HTR-8/SVneo (cell line): ENCODE measurements around the gene DNAH10.
"Not testable (repeated sequence)": the region's sequence is repeated elsewhere in the genome, so short reads cannot be mapped to it uniquely, and the experiment has no call there.

Experiments used
- DNase-seq: peaks from one replicate; pipeline ENCODE4 v3.0.0; 2011; ENCODE audit warnings: low spot score, mixed read lengths; ENCODE audit not compliant: insufficient read length
- FAIRE-seq: peaks from 2 replicates; lab custom pipeline; 2011; peaks lifted over from hg19 to GRCh38; lab: Jason Lieb, UNC

Gene DNAH10

GRCh38 chr12:123900871-123901376, 138.8 kb downstream of the DNAH10 start:
- FAIRE-seq (no peak), DNase-seq (peak; percentile 52)

DNA sequence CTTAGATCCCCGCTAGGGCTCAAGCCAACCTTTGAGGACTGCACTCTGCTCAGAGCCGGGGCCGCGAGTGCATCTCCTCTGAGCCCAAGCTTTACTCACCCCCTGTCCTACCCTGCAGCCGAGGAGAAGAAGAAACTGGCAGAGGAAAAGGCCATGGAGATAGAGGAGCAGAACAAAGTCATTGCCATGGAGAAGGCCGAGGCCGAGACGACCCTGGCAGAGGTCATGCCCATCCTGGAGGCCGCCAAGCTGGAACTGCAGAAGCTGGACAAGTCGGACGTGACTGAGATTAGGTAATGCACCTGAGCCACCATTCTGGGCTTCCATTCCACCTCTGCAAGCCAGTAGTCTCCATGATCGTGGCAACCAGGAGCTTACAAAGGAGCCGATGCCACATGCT, 140.7 kb downstream of the DNAH10 start:
- DNase-seq (no peak), FAIRE-seq (no peak)

DNA sequence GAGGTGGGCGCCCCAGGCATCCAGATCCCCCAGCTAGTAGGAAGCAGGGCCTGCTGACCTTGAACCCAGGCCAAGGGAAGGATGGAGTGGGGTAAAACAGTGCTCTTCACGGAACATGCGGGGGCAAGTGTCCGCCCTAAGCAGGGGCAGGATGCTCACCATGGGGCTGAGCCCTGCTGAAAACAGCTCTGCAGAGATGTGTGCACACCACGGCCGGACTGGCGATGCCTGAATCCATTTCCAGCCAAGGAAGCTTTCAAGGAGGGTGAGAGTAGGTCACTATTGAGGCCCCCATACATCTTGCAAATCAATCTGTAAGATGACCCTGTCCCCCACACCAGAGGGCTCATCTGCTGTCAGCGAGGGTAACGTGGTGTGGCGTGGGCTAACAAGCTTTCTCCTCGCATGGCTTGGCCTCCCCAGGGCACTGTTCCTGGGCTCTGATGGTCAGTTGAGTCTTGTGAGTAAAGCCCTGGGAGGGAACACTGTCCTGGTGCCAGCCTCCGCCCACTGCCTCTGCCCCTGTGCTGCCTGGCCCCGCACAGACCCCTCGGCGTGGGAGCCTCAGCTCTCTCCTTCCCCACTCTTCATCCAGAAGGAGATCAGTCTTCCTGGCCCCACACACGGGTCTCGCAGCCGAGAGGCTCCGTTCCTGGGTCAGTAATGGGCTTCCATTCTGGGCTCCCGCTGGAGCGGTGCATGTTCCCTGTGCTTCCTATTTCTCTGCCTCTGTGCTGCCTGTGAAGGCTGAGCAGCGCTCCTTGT, 141.4 kb downstream of the DNAH10 start:
- FAIRE-seq, result no peak

DNA sequence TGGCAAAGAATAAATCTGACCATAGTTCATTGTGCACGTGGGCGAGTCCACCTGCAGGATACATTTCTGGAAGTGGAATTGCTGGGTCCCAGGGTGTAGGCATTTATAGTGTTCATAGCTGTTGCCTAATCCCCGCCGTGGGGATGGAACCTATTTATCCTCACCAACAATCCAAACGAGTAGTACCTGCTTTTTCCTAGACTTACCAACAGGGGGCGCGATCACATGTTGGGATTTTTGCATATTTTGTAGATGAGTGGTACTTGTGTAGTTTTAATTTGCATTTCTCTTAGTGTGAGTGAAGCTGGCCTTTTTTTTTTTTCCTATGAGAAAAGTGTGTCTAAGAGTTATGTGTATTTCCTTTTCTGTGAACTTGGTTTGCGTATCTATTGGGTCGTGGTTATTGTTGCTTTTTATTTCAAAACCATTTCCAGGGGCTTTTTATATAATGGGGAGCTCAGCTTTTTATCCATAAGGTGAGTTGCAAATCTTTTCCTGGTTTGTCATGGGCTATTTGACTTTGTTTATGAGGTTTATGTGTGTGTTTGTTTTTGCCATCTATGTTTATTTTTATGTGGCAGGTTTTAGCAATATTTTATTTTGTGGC, 143.3 kb downstream of the DNAH10 start:
- DNase-seq (peak; percentile 57), FAIRE-seq (peak; percentile 63)

More for the DNA sequence above, 141.4 kb downstream of the DNAH10 start:
- no peak for DNase-seq

- FAIRE-seq (no peak), DNase-seq (no peak)
These were observed 144.8 kb downstream of the DNAH10 start for GRCh38 chr12:123906711-123907420.

GRCh38 chr12:123907726-123908476, 145.8 kb downstream of the DNAH10 start:
- no peak for DNase-seq
- no peak for FAIRE-seq

- DNase-seq, result no peak
- FAIRE-seq, result no peak
These were observed 147.0 kb downstream of the DNAH10 start for GRCh38 chr12:123908884-123909725.

- no peak for DNase-seq
- FAIRE-seq, result no peak
These were observed 148.0 kb downstream of the DNAH10 start for GRCh38 chr12:123910057-123910456.

GRCh38 chr12:123910761-123911193, 148.7 kb downstream of the DNAH10 start:
- no peak for DNase-seq
- FAIRE-seq, result no peak

DNA sequence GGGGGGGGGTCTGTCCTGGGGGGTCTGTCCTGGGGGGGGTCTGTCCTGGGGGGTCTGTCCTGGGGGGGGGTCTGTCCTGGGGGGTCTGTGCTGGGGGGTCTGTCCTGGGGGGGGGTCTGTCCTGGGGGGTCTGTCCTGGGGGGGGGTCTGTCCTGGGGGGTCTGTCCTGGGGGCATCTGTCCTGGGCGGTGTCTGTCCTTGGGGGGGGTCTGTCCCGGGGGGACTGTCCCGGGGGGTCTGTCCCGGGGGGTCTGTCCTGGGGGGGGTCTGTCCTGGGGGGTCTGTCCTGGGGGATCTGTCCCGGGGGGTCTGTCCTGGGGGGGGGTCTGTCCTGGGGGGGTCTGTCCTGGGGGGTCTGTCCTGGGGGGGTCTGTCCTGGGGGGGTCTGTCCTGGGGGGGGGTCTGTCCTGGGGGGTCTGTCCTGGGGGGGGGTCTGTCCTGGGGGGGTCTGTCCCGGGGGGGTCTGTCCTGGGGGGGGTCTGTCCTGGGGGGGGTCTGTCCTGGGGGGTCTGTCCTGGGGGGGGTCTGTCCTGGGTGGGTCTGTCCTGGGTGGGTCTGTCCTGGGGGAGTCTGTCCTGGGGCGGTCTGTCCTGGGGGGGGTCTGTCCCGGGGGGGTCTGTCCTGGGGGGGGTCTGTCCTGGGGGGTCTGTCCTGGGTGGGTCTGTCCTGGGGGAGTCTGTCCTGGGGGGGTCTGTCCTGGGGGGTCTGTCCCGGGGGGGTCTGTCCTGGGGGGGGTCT, 149.7 kb downstream of the DNAH10 start:
- DNase-seq, FAIRE-seq: not testable (repeated sequence)

DNA sequence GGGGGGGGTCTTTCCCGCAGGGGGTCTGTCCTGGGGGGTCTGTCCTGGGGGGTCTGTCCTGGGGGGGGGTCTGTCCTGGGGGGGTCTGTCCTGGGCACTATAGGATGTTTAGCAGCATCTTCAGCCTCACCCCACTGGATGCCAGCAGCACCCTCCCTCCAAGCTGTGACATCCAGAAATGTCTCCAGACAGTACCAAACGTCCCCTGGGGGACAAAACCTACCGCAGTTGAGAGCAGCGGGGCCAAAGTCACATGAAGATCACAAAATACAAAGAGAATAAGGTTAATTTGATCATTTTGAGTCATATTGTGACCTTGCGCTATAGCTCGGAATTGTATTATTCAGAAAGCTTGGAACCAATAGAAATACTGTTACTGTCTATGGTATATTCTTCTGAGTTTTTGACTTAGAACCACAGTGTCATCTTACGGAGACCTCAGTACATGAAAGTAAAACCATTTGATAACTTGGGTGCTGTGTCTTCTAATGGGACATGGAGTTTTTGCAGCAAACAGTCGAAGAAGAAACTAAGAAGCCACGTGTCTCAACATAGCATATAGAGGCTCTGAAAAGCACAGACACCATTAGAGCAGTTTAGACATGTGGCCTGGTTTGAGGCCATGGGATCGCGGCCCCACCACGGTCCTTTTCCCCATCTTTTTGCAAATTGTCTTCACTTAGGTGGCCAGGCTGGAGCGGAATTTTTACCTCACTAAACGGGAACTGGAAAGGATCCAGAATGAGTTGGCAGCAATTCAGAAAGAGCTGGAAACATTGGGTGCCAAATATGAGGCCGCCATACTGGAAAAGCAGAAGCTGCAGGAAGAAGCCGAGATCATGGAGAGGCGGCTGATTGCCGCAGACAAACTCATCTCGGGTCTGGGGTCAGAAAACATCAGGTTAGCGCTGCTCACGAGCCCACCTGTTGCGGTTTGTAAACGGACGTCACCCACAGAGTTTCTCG, 150.6 kb downstream of the DNAH10 start:
- FAIRE-seq (no peak), DNase-seq (no peak)

DNA sequence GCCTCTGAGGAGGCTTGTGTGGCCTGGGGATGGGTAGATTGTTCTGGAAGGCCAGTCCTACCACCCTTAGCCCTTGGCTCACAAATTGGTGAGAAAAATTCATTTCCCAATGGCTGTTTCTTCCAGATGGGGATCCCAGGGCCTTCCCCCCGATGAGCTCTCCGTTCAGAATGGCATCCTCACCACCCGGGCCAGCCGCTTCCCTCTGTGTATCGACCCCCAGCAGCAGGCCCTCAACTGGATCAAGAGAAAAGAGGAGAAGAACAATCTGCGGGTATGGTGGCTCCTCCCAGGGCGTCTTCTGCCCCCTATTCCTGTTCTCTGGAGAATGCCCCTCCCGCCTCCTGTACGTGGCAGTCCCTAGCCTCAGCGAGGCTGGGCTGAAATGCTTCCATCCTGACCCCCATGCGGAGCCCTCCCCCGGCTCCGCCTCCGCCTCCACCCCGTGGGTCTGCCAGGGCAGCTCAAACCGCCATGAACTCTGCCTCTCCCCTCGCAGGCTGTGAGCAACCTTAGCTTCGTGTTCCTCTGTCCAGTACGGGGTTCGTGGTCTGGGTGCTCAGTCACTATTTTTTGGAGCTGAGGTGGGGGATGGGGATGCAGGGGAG, 152.7 kb downstream of the DNAH10 start:
- DNase-seq, result no peak
- FAIRE-seq, result no peak

DNA sequence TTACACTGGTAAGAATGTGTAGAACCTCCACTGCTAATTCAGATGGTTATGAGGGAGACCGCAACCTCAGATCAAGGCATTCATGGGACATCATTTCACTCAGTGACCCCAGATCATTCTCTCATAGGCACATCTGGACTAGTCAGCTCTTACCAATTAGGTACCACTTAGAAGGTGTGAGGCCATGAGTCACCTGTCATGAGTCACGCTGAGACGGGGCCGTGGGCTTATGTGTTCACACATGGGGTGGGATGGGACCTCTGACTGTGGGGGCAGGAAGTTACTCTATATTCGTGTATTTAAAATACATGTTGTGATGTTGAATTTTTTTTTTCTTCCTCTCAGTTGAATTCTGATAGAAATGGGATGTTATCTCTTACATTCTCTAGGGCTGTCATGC, 154.6 kb downstream of the DNAH10 start:
- no peak for FAIRE-seq
- no peak for DNase-seq

GRCh38 chr12:123917337-123917850, 155.3 kb downstream of the DNAH10 start:
- no peak for DNase-seq

GRCh38 chr12:123919980-123920360, 157.9 kb downstream of the DNAH10 start:
- no peak for DNase-seq
- no peak for FAIRE-seq

More at GRCh38 chr12:123917337-123917850, 155.3 kb downstream of the DNAH10 start:
- no peak for FAIRE-seq

GRCh38 chr12:123923038-123923437, 160.9 kb downstream of the DNAH10 start:
- FAIRE-seq (no peak), DNase-seq (no peak)

DNA sequence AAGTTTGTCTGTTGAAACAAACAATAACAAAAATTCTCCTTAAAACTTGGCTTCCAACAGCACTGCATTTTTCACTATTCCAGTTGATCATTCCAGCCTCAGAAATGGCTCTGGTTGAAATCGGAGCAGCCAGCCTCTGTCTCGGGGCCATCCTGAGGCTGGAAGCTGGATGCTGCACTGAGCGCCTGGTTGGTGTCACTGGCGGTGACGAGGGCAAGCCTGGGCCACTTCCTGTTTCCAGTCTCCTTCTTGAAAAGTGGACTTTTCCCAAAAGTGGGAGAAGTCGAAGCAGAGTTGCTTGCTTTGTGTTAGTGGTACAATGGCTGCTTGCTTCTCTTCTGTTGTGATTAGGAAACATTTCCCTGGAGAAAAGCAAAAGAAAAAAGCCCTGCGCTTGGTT, 161.8 kb downstream of the DNAH10 start:
- DNase-seq (no peak), FAIRE-seq (no peak)
